Heart left ventricle (tissue), 16 donors: ENCODE measurements around the gene OR1I1. TPM values are rescaled to one million over a fixed set of nuclear protein-coding genes. Genes with fewer than 3 reads are reported as not detected.
"Not testable (repeated sequence)": the region's sequence is repeated elsewhere in the genome, so short reads cannot be mapped to it uniquely, and the experiment has no call there.

Experiments used
- ATAC-seq, 4 donors: fragments of 200-7000 bp; cut with Tn5 transposase; one replicate each; pipeline ENCODE4 v1.9.1; 2020 to 2022; ENCODE audit warnings: moderate library complexity in 4 of 4, mild to moderate bottlenecking in 3 of 4, moderate number of reproducible peaks in 1 of 4
- DNase-seq, 5 donors: peaks; one replicate each; pipeline ENCODE4 v3.0.0-alpha.2; 2020
- H3K27ac ChIP-seq, 12 donors: fragments of 200-600 bp; sonication (generic) in 4 of 12; one replicate each; pipeline versions ENCODE4 v1.5.0 to v1.8.0; 2016 to 2022; ENCODE audit warnings: mild to moderate bottlenecking in 2 of 12
- H3K27me3 ChIP-seq, 9 donors: fragments of 200-600 bp; sonication (generic) in 2 of 9; one replicate each; pipeline versions ENCODE4 v1.5.1 to v1.8.0; 2016 to 2022; ENCODE audit warnings: mild to moderate bottlenecking in 3 of 9
- H3K36me3 ChIP-seq, 9 donors: fragments of 200-600 bp; sonication (generic) in 2 of 9; one replicate each; pipeline versions ENCODE4 v1.5.0 to v1.8.0; 2018 to 2022; ENCODE audit warnings: mild to moderate bottlenecking in 2 of 9
- H3K4me1 ChIP-seq, 12 donors: fragments of 200-600 bp; sonication (generic) in 4 of 12; one replicate each; pipeline versions ENCODE4 v1.5.0 to v1.8.0; 2016 to 2022; ENCODE audit warnings: mild to moderate bottlenecking in 3 of 12
- H3K4me3 ChIP-seq, 12 donors: fragments of 200-600 bp; sonication (generic) in 4 of 12; one replicate each; pipeline versions ENCODE4 v1.5.0 to v1.8.0; 2017 to 2022; ENCODE audit warnings: mild to moderate bottlenecking in 9 of 12, moderate library complexity in 4 of 12
- H3K9me3 ChIP-seq, 12 donors: fragments of 200-600 bp; sonication (generic) in 4 of 12; one replicate each; pipeline versions ENCODE4 v1.5.0 to v1.8.0; 2016 to 2022; ENCODE audit warnings: mild to moderate bottlenecking in 1 of 12
- POLR2A ChIP-seq, 2 donors: fragments of 450-650 bp; IDR thresholded peaks; one replicate each; pipeline ENCODE4 v1.6.1; 2017; ENCODE audit warnings: antibody characterized with exemption in 2 of 2, mild to moderate bottlenecking in 2 of 2, moderate library complexity in 2 of 2
- WGBS, 4 donors: extraction: QIAGEN DNeasy Blood & Tissue Kit in 2 of 4; methylation state at CpG; one replicate each; pipeline versions ENCODE4 v1.1.5 to v1.1.7; 2013 to 2018; 5-methylcytosine and 5-hydroxymethylcytosine counted together
- intact Hi-C, 10 donors: fragments of 100-400 bp; cut with DNase I; formaldehyde crosslinking; loops; one replicate each; pipeline versions ENCODE4 v1.11.1 to v1.14.2; 2022
- polyA plus RNA-seq, 2 donors: library from polyadenylated mRNA; stranded (reverse); fragments of 200-250 nt; gene quantifications; one replicate each; pipeline ENCODE4 v1.2.3, GENCODE V29; 2013
- total RNA-seq, 9 donors: library from RNA; depleted of rRNA in 2 of 9; stranded (reverse); fragments of >200 nt in 2 of 9; fragmentation: NEBNext Ultra II Directional in 3 of 9; extraction: Animal tissue kit (Norgen Biotek cat#: 25700) in 3 of 9; gene quantifications; one replicate each; pipeline versions ENCODE4 v1.1.0 to v1.2.4, GENCODE V29; 2016 to 2023
- TF ChIP-seq, protein P1 (sequence below), 12 donors: fragments of 200-600 bp; sonication (generic) in 4 of 12; IDR thresholded peaks; one replicate each; pipeline versions ENCODE4 v1.5.0 to v1.8.0; 2018 to 2022; ENCODE audit warnings: antibody characterized with exemption in 12 of 12, mild to moderate bottlenecking in 5 of 12
- donor health status: ischemic (EF 13 %, LVEDD 7.1; RV severe dilation, severe dysfunction).
- donor health status: healthy with polysubstance abuse.
- donor health status: DM: no; HTN: yes; CAD: no.
- donor health status: DM: no; HTN: no; CAD: no.
- donor health status: ischemic (EF 25% LVEDD 6.9; RV normal size, moderate dysfunction).
- donor health status: ischemic (EF 25% LVEDD 5.7; RV mildly dilated, moderate dysfunction).
- donor health status: healthy.
- donor health status: DM: yes; HTN: yes; CAD: no.
- donor health status: ischemic (EF 35%, LVEDD 5.7; RV mildly dilated, moderate dysfunction).
- donor health status: nonischemic (EF 11% LVEDD 7.7; RV severe dilation, severe dysfunction).
- donor health status: DM: yes; HTN: yes; CAD: no.
- donor health status: PGD.
- donor health status: ischemic (EF 29% LVEDD 5.4; RV normal size, mild dysfunction).
- donor health status: nonischemic (EF 23%, LVEDD 6.1; RV moderate dilation, normal function).

The OR1I1 gene
- total and polyA plus RNA-seq, 11 donors, result not detected

GRCh38 chr19:15072930-15073647 lies 8.9 kb upstream of the OR1I1 start:
- Histone ChIP-seq H3K27me3 (peaks cover 0 to 11% (median 0%) of the 10 kb centered on the region in 9 donors), H3K27ac (no peak overlapping the region), H3K36me3 (no peaks in the 10 kb centered on the region), H3K4me1 (no peaks in the 10 kb centered on the region), H3K9me3 (no peaks in the 10 kb centered on the region), H3K4me3 (no peak overlapping the region)
- intact Hi-C loops, result no loop called here
- no peak for DNase-seq
- WGBS, 4 donors, result 54 to 72% (median 66%) methylated on average over 21 to 23 of the region's 23 CpGs
- TF ChIP-seq POLR2A (IDR thresholded peaks at IDR 0.05), result no peak
- TF ChIP-seq, protein P1, sequence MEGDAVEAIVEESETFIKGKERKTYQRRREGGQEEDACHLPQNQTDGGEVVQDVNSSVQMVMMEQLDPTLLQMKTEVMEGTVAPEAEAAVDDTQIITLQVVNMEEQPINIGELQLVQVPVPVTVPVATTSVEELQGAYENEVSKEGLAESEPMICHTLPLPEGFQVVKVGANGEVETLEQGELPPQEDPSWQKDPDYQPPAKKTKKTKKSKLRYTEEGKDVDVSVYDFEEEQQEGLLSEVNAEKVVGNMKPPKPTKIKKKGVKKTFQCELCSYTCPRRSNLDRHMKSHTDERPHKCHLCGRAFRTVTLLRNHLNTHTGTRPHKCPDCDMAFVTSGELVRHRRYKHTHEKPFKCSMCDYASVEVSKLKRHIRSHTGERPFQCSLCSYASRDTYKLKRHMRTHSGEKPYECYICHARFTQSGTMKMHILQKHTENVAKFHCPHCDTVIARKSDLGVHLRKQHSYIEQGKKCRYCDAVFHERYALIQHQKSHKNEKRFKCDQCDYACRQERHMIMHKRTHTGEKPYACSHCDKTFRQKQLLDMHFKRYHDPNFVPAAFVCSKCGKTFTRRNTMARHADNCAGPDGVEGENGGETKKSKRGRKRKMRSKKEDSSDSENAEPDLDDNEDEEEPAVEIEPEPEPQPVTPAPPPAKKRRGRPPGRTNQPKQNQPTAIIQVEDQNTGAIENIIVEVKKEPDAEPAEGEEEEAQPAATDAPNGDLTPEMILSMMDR (IDR thresholded peaks at IDR 0.05), result no peak
- no peak for ATAC-seq

GRCh38 chr19:15074371-15074770 lies 7.6 kb upstream of the OR1I1 start:
- no peak overlapping the region for H3K4me3 ChIP-seq
- no peaks in the 10 kb centered on the region for H3K9me3 ChIP-seq
- no peak overlapping the region for H3K27ac ChIP-seq
- no peak for DNase-seq
- H3K36me3 ChIP-seq, result no peaks in the 10 kb centered on the region
- no peaks in the 10 kb centered on the region for H3K4me1 ChIP-seq
- TF ChIP-seq, protein P1 (IDR thresholded peaks at IDR 0.05), result no peak
- TF ChIP-seq POLR2A (IDR thresholded peaks at IDR 0.05), result no peak
- 54 to 65% (median 59%) methylated on average over 2 of the region's 2 CpGs for WGBS, 4 donors
- intact Hi-C loops, result no loop called here
- ATAC-seq, result no peak
- peaks cover 0 to 6% (median 0%) of the 10 kb centered on the region in 9 donors for H3K27me3 ChIP-seq

- H3K36me3 ChIP-seq, result no peaks in the 10 kb centered on the region
- no peaks in the 10 kb centered on the region for H3K4me1 ChIP-seq
- DNase-seq (no peak), ATAC-seq (no peak)
- H3K27ac ChIP-seq, result no peak overlapping the region
- TF ChIP-seq, protein P1 (IDR thresholded peaks at IDR 0.05), result no peak
- no peak for TF ChIP-seq POLR2A (IDR thresholded peaks at IDR 0.05)
- intact Hi-C loops, result no loop called here
- WGBS, 4 donors, result 75 to 80% (median 78%) methylated on average over 4 of the region's 4 CpGs
- no peak overlapping the region for H3K4me3 ChIP-seq
- H3K27me3 ChIP-seq, result peaks cover 0 to 8% (median 0%) of the 10 kb centered on the region in 9 donors
- H3K9me3 ChIP-seq, result no peaks in the 10 kb centered on the region
Measured at GRCh38 chr19:15075806-15076205, 6.2 kb upstream of the OR1I1 start.

GRCh38 chr19:15080002-15080401 lies 2.0 kb upstream of the OR1I1 start:
- ATAC-seq, H3K9me3 ChIP-seq, H3K36me3 ChIP-seq, H3K4me3 ChIP-seq, intact Hi-C loops, H3K4me1 ChIP-seq, H3K27ac ChIP-seq, DNase-seq: not testable (repeated sequence)
- WGBS, 4 donors, result 57 to 59% (median 59%) methylated on average over 4 of the region's 4 CpGs
- H3K27me3 ChIP-seq, result peaks cover 0 to 31% (median 7%) of the 10 kb centered on the region in 9 donors

GRCh38 chr19:15087182-15087581 lies 5.2 kb downstream of the OR1I1 start:
- intact Hi-C loops, result no loop called here
- ATAC-seq, result no peak
- H3K36me3 ChIP-seq, result no peaks in the 10 kb centered on the region
- H3K9me3 ChIP-seq, result no peaks in the 10 kb centered on the region
- H3K4me3 ChIP-seq, result no peak overlapping the region
- WGBS, 4 donors, result 77 to 84% (median 81%) methylated on average over 11 of the region's 11 CpGs
- TF ChIP-seq, protein P1 (IDR thresholded peaks at IDR 0.05), result no peak
- no peak for TF ChIP-seq POLR2A (IDR thresholded peaks at IDR 0.05)
- H3K27me3 ChIP-seq, result peaks cover 0 to 46% (median 9%) of the 10 kb centered on the region in 9 donors
- DNase-seq, result no peak
- H3K27ac ChIP-seq, result no peak overlapping the region
- H3K4me1 ChIP-seq, result peaks cover 0 to 3% (median 0%) of the 10 kb centered on the region in 12 donors
